ENCODE results near the gene FGF5. TPM values are rescaled to one million over a fixed set of nuclear protein-coding genes. Genes with fewer than 3 reads are reported as not detected.

Gene FGF5
- total RNA-seq, 1 experiment from 2014 or later, result not detected

DNA sequence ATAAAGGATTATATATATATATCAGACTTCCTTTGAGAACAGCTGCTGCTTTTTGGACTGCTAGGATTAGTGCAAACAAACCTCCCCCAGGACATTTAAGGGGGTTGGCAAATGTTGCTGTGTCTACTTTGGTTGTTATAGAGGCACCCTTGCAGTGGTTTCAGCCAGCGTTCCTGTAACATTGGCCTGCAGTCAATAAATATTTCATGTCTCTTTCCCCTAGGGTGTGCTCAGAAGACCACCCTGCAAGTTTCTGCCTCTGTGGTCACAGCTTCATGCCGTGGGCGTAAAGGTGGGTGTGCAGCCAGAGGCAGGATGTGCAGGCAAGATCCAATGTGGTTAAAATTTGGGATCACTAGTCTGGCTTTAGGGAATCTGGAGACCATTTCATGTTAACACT lies 28.9 kb downstream of the FGF5 start (continued):
- TF ChIP-seq, protein P1, sequence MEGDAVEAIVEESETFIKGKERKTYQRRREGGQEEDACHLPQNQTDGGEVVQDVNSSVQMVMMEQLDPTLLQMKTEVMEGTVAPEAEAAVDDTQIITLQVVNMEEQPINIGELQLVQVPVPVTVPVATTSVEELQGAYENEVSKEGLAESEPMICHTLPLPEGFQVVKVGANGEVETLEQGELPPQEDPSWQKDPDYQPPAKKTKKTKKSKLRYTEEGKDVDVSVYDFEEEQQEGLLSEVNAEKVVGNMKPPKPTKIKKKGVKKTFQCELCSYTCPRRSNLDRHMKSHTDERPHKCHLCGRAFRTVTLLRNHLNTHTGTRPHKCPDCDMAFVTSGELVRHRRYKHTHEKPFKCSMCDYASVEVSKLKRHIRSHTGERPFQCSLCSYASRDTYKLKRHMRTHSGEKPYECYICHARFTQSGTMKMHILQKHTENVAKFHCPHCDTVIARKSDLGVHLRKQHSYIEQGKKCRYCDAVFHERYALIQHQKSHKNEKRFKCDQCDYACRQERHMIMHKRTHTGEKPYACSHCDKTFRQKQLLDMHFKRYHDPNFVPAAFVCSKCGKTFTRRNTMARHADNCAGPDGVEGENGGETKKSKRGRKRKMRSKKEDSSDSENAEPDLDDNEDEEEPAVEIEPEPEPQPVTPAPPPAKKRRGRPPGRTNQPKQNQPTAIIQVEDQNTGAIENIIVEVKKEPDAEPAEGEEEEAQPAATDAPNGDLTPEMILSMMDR (IDR thresholded peaks at IDR 0.05 in 2 of 3, conservative IDR thresholded peaks at IDR 0.05 in 1 of 3; ENCODE audit: borderline replicate concordance in 1 of 3, insufficient read depth in 1 of 3, low read depth in 2 of 3, low read length in 2 of 3), result no peak
- TF ChIP-seq, protein P2, sequence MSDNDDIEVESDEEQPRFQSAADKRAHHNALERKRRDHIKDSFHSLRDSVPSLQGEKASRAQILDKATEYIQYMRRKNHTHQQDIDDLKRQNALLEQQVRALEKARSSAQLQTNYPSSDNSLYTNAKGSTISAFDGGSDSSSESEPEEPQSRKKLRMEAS (IDR thresholded peaks at IDR 0.05), result no peak
- TF ChIP-seq FOSL1 (IDR thresholded peaks at IDR 0.05; ENCODE audit: low read depth) (no peak), EZH2 (IDR thresholded peaks at IDR 0.05) (no peak), EGR1 (IDR thresholded peaks at IDR 0.05; ENCODE audit: low read depth) (no peak), ZNF274 (IDR thresholded peaks at IDR 0.05; ENCODE audit: low read depth, low read length) (no peak)

DNA sequence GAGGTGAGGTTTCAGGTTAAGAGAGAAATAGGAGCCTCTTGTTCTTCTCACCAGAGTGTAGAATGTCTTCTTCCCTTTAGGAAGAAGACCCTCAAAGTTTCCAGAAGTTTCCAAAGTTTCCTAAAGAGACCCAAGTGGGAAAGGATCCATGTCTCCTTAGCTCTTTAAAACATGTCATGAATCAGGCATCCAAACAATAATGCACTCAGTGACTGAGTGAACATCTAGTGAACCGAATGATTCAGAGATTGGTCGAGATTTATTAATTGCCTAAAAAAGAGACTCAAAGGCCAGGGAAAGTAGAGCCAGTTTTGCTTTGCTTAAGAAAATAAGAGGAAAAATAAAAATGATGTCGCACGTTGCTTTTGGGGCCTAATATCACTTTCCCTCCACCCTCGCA lies 29.4 kb downstream of the FGF5 start:
- no TSS peak for BruUV-seq (replicated peaks)
- ChIA-PET POLR2A (no interaction called here), CTCF (no interaction called here), RAD21 (ENCODE audit: low non-redundant PET in 1 of 2, low total read pairs in 2 of 2, uncharacterized antibody in 2 of 2, unreplicated experiment in 2 of 2) (no interaction called here)
- H3K36me3 ChIP-seq (ENCODE audit: control insufficient read depth in 1 of 2, insufficient read depth in 2 of 2, low read length in 2 of 2), result no peaks in the 10 kb centered on the region
- H3K27ac ChIP-seq (ENCODE audit: low read depth, low read length), result no peak overlapping the region
- no peak for ATAC-seq
- intact Hi-C loops (cut with micrococcal nuclease), result no loop called here
- no peak overlapping the region for H2AFZ ChIP-seq (ENCODE audit: low read depth, low read length, poor library complexity, severe bottlenecking)
- H3K4me2 ChIP-seq (ENCODE audit: low read length), result no peak overlapping the region
- H3K9ac ChIP-seq (ENCODE audit: low read length), result no peak overlapping the region
- DNase-seq (ENCODE audit: low read depth, low spot score), result no peak
- no peaks in the 10 kb centered on the region for H3K9me2 ChIP-seq (ENCODE audit: insufficient read depth)
- no peak overlapping the region for H3K4me3 ChIP-seq (replicated peaks in 1 of 2; ENCODE audit: low read depth in 1 of 2, low read length in 2 of 2)
- H4K20me1 ChIP-seq (ENCODE audit: insufficient read depth), result no peaks in the 10 kb centered on the region
- H3K9me3 ChIP-seq (ENCODE audit: control insufficient read depth in 1 of 2, insufficient read depth in 1 of 2, low read depth in 1 of 2, low read length in 2 of 2), result no peaks in the 10 kb centered on the region
- H3K4me1 ChIP-seq (ENCODE audit: control insufficient read depth in 1 of 2, insufficient read depth in 2 of 2, low read length in 2 of 2), result no peaks in the 10 kb centered on the region
- H3K79me2 ChIP-seq (ENCODE audit: insufficient read depth, low read length), result no peaks in the 10 kb centered on the region
- TF ChIP-seq RAD21 (IDR thresholded peaks at IDR 0.05; ENCODE audit: low read depth), result no peak
- peaks cover 56% of the 10 kb centered on the region for H3K27me3 ChIP-seq (ENCODE audit: insufficient read depth, low read length)
